ENCODE results near the gene CSF1R. TPM values are rescaled to one million over a fixed set of nuclear protein-coding genes. Genes with fewer than 3 reads are reported as not detected.

CSF1R gene
- total RNA-seq, 1 experiment from 2014 or later, result 0.26 TPM

GRCh38 chr5:150122536-150123481, 36.5 kb upstream of the CSF1R start:
- DNase-seq, result no peak

GRCh38 chr5:150122158-150122510, 35.8 kb upstream of the CSF1R start:
- Histone ChIP-seq H3K36me3 (peaks cover 28% of the 10 kb centered on the region), H3K27me3 (no peaks in the 10 kb centered on the region), H3K9me3 (no peaks in the 10 kb centered on the region), H3K4me3 (no peak overlapping the region)
- DNase-seq, result peak; percentile 33

More at GRCh38 chr5:150122536-150123481, 36.5 kb upstream of the CSF1R start:
- H3K36me3 ChIP-seq, result peaks cover 28% of the 10 kb centered on the region
- H3K27me3 ChIP-seq, result no peaks in the 10 kb centered on the region
- no peak overlapping the region for H3K4me3 ChIP-seq
- H3K9me3 ChIP-seq, result no peaks in the 10 kb centered on the region

- no peak for DNase-seq
- Histone ChIP-seq H3K9me3 (no peaks in the 10 kb centered on the region), H3K4me3 (no peak overlapping the region), H3K27me3 (no peaks in the 10 kb centered on the region), H3K36me3 (peaks cover 28% of the 10 kb centered on the region)
Observed at GRCh38 chr5:150121448-150122157, 35.2 kb upstream of the CSF1R start.

- no peak for DNase-seq
- peaks cover 26% of the 10 kb centered on the region for H3K36me3 ChIP-seq
- H3K9me3 ChIP-seq, result no peaks in the 10 kb centered on the region
- H3K4me3 ChIP-seq, result no peak overlapping the region
- H3K27me3 ChIP-seq, result no peaks in the 10 kb centered on the region
Observed at GRCh38 chr5:150120617-150121447, 34.5 kb upstream of the CSF1R start.

GRCh38 chr5:150120062-150120441, 33.7 kb upstream of the CSF1R start:
- DNase-seq, result no peak
- Histone ChIP-seq H3K36me3 (peaks cover 20% of the 10 kb centered on the region), H3K27me3 (no peaks in the 10 kb centered on the region), H3K9me3 (no peaks in the 10 kb centered on the region), H3K4me3 (no peak overlapping the region)

GRCh38 chr5:150119421-150120061, 33.2 kb upstream of the CSF1R start:
- no peak for DNase-seq
- peaks cover 19% of the 10 kb centered on the region for H3K36me3 ChIP-seq
- no peaks in the 10 kb centered on the region for H3K27me3 ChIP-seq
- no peaks in the 10 kb centered on the region for H3K9me3 ChIP-seq
- H3K4me3 ChIP-seq, result no peak overlapping the region

GRCh38 chr5:150118561-150119229, 32.3 kb upstream of the CSF1R start:
- Histone ChIP-seq H3K36me3 (peaks cover 19% of the 10 kb centered on the region), H3K9me3 (no peaks in the 10 kb centered on the region), H3K4me3 (no peak overlapping the region), H3K27me3 (no peaks in the 10 kb centered on the region)
- DNase-seq, result no peak

- DNase-seq, result no peak
- Histone ChIP-seq H3K4me3 (no peak overlapping the region), H3K36me3 (peaks cover 15% of the 10 kb centered on the region)
Observed at GRCh38 chr5:150117945-150118560, 31.7 kb upstream of the CSF1R start.

GRCh38 chr5:150116667-150117400, 30.5 kb upstream of the CSF1R start:
- Histone ChIP-seq H3K4me3 (no peak overlapping the region), H3K9me3 (no peaks in the 10 kb centered on the region), H3K27me3 (no peaks in the 10 kb centered on the region), H3K36me3 (peaks cover 11% of the 10 kb centered on the region)
- no peak for DNase-seq

More at GRCh38 chr5:150117945-150118560, 31.7 kb upstream of the CSF1R start:
- H3K27me3 ChIP-seq, result no peaks in the 10 kb centered on the region
- no peaks in the 10 kb centered on the region for H3K9me3 ChIP-seq

- no peak for DNase-seq
- Histone ChIP-seq H3K9me3 (no peaks in the 10 kb centered on the region), H3K36me3 (peaks cover 10% of the 10 kb centered on the region), H3K4me3 (no peak overlapping the region), H3K27me3 (no peaks in the 10 kb centered on the region)
Observed at GRCh38 chr5:150114773-150115408, 28.5 kb upstream of the CSF1R start.

GRCh38 chr5:150114102-150114641, 27.8 kb upstream of the CSF1R start:
- peaks cover 8% of the 10 kb centered on the region for H3K36me3 ChIP-seq
- H3K27me3 ChIP-seq, result no peaks in the 10 kb centered on the region
- no peak for DNase-seq
- no peaks in the 10 kb centered on the region for H3K9me3 ChIP-seq
- H3K4me3 ChIP-seq, result no peak overlapping the region

GRCh38 chr5:150113047-150113744, 26.8 kb upstream of the CSF1R start:
- Histone ChIP-seq H3K4me3 (no peak overlapping the region), H3K36me3 (no peaks in the 10 kb centered on the region; the same call in 1 of the 2 replicates), H3K27me3 (no peaks in the 10 kb centered on the region), H3K9me3 (no peaks in the 10 kb centered on the region)
- DNase-seq, result peak; percentile 31

GRCh38 chr5:150112201-150113046, 26.1 kb upstream of the CSF1R start:
- no peaks in the 10 kb centered on the region for H3K9me3 ChIP-seq
- H3K36me3 ChIP-seq, result no peaks in the 10 kb centered on the region; the same call in 1 of the 2 replicates
- peak; percentile 92 for DNase-seq
- no peak overlapping the region for H3K4me3 ChIP-seq
- H3K27me3 ChIP-seq, result no peaks in the 10 kb centered on the region
